HEK293 (cell line): Measurements from ENCODE around the gene DZIP1.
"Not testable (repeated sequence)": the region's sequence is repeated elsewhere in the genome, so short reads cannot be mapped to it uniquely, and the experiment has no call there.

Source experiments
- GLIS1 ChIP-seq: fragments of 450-650 bp; formaldehyde crosslinking; IDR thresholded peaks from 2 replicates; pipeline ENCODE4 v1.5.1; 2016; ENCODE audit warnings: missing biosample characterization, missing genetic modification characterization
- KLF16 ChIP-seq: fragments of 450-650 bp; formaldehyde crosslinking; IDR thresholded peaks from 2 replicates; pipeline ENCODE4 v1.5.1; 2017; ENCODE audit warnings: missing biosample characterization, missing genetic modification characterization
- PRDM1 ChIP-seq: fragments of 450-650 bp; formaldehyde crosslinking; IDR thresholded peaks from 2 replicates; pipeline ENCODE4; 2016; ENCODE audit warnings: missing biosample characterization, missing genetic modification characterization
- YY2 ChIP-seq: fragments of 450-650 bp; formaldehyde crosslinking; IDR thresholded peaks from 2 replicates; pipeline ENCODE4 v1.5.1; 2016; ENCODE audit warnings: missing biosample characterization, missing genetic modification characterization
- ZNF155 ChIP-seq: fragments of 450-650 bp; formaldehyde crosslinking; IDR thresholded peaks from 2 replicates; pipeline ENCODE4 v1.5.1; 2016; ENCODE audit warnings: missing biosample characterization, missing genetic modification characterization
- ZNF214 ChIP-seq: fragments of 450-650 bp; formaldehyde crosslinking; IDR thresholded peaks from 2 replicates; pipeline ENCODE4 v1.5.1; 2017; ENCODE audit warnings: missing biosample characterization, mild to moderate bottlenecking, missing genetic modification characterization, borderline replicate concordance
- ZNF274 ChIP-seq, 2 experiments: fragments of 200-500 bp in 1 of 2; fragments of 450-650 bp in 1 of 2; sonication (Bioruptor generic) in 1 of 2; formaldehyde crosslinking in 1 of 2; IDR thresholded peaks; 2 replicates each; pipeline versions ENCODE4 v1.5.1 to v1.6.1; 2014 to 2016; ENCODE audit warnings: borderline replicate concordance in 1 of 2, inconsistent platforms in 1 of 2, low read length in 1 of 2, missing biosample characterization in 1 of 2, missing genetic modification characterization in 1 of 2
- ZNF785 ChIP-seq: fragments of 450-650 bp; formaldehyde crosslinking; IDR thresholded peaks from 2 replicates; pipeline ENCODE4 v1.5.1; 2016; ENCODE audit warnings: missing biosample characterization, missing genetic modification characterization
- TF ChIP-seq, protein P1 (sequence below): fragments of 450-650 bp; formaldehyde crosslinking; IDR thresholded peaks from 2 replicates; pipeline ENCODE4 v1.5.1; 2016; ENCODE audit warnings: missing biosample characterization, missing genetic modification characterization
- TF ChIP-seq, protein P2 (sequence below): fragments of 450-650 bp; formaldehyde crosslinking; conservative IDR thresholded peaks from 2 replicates; pipeline ENCODE4 v1.5.1; 2016; ENCODE audit warnings: low read depth, missing biosample characterization, missing genetic modification characterization
- TF ChIP-seq, protein P3 (sequence below): fragments of 450-650 bp; formaldehyde crosslinking; IDR thresholded peaks from 2 replicates; pipeline ENCODE4 v1.5.1; 2016; ENCODE audit warnings: missing biosample characterization, missing genetic modification characterization
- TF ChIP-seq, protein P4 (sequence below): fragments of 450-650 bp; formaldehyde crosslinking; IDR thresholded peaks from 2 replicates; pipeline ENCODE4 v1.5.1; 2016; ENCODE audit warnings: missing biosample characterization, missing genetic modification characterization

DNA sequence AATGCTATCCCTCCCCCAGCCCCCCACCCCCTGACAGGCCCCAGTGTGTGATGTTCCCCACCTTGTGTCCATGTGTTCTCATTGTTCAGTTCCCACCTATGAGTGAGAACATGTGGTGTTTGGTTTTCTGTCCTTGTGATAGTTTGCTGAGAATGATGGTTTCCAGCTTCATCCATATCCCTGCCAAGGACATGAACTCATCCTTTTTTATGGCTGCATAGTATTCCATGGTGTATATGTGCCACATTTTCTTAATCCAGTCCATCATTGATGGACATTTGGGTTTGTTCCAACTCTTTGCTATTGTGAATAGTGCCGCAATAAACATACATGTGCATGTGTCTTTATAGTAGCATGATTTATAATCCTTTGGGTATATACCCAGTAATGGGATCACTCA lies 78.7 kb downstream of the DZIP1 start:
- TF ChIP-seq, protein P1, sequence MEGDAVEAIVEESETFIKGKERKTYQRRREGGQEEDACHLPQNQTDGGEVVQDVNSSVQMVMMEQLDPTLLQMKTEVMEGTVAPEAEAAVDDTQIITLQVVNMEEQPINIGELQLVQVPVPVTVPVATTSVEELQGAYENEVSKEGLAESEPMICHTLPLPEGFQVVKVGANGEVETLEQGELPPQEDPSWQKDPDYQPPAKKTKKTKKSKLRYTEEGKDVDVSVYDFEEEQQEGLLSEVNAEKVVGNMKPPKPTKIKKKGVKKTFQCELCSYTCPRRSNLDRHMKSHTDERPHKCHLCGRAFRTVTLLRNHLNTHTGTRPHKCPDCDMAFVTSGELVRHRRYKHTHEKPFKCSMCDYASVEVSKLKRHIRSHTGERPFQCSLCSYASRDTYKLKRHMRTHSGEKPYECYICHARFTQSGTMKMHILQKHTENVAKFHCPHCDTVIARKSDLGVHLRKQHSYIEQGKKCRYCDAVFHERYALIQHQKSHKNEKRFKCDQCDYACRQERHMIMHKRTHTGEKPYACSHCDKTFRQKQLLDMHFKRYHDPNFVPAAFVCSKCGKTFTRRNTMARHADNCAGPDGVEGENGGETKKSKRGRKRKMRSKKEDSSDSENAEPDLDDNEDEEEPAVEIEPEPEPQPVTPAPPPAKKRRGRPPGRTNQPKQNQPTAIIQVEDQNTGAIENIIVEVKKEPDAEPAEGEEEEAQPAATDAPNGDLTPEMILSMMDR (tag by site-specific recombination) = not testable (repeated sequence)
- not testable (repeated sequence) for TF ChIP-seq KLF16 (tag by site-specific recombination); YY2 (tag by site-specific recombination); ZNF155 (tag by site-specific recombination); ZNF785 (tag by site-specific recombination); GLIS1 (tag by site-specific recombination); ZNF214 (tag by site-specific recombination); ZNF274 (IDR thresholded peaks at IDR 0.05; ENCODE audit: low read length); ZNF274 (tag by site-specific recombination; IDR thresholded peaks at IDR 0.05; ENCODE audit: borderline replicate concordance); PRDM1
- TF ChIP-seq, protein P2, sequence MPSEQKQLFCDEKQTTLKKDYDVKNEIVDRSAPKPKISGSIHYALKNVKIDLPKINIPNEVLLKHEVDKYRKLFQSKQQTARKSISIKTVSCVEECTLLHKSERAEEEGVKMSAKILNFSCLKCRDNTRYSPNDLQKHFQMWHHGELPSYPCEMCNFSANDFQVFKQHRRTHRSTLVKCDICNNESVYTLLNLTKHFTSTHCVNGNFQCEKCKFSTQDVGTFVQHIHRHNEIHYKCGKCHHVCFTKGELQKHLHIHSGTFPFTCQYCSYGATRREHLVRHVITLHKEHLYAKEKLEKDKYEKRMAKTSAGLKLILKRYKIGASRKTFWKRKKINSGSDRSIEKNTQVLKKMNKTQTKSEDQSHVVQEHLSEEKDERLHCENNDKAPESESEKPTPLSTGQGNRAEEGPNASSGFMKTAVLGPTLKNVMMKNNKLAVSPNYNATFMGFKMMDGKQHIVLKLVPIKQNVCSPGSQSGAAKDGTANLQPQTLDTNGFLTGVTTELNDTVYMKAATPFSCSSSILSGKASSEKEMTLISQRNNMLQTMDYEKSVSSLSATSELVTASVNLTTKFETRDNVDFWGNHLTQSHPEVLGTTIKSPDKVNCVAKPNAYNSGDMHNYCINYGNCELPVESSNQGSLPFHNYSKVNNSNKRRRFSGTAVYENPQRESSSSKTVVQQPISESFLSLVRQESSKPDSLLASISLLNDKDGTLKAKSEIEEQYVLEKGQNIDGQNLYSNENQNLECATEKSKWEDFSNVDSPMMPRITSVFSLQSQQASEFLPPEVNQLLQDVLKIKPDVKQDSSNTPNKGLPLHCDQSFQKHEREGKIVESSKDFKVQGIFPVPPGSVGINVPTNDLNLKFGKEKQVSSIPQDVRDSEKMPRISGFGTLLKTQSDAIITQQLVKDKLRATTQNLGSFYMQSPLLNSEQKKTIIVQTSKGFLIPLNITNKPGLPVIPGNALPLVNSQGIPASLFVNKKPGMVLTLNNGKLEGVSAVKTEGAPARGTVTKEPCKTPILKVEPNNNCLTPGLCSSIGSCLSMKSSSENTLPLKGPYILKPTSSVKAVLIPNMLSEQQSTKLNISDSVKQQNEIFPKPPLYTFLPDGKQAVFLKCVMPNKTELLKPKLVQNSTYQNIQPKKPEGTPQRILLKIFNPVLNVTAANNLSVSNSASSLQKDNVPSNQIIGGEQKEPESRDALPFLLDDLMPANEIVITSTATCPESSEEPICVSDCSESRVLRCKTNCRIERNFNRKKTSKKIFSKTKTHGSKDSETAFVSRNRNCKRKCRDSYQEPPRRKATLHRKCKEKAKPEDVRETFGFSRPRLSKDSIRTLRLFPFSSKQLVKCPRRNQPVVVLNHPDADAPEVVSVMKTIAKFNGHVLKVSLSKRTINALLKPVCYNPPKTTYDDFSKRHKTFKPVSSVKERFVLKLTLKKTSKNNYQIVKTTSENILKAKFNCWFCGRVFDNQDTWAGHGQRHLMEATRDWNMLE (tag by site-specific recombination) = not testable (repeated sequence)
- TF ChIP-seq, protein P3, sequence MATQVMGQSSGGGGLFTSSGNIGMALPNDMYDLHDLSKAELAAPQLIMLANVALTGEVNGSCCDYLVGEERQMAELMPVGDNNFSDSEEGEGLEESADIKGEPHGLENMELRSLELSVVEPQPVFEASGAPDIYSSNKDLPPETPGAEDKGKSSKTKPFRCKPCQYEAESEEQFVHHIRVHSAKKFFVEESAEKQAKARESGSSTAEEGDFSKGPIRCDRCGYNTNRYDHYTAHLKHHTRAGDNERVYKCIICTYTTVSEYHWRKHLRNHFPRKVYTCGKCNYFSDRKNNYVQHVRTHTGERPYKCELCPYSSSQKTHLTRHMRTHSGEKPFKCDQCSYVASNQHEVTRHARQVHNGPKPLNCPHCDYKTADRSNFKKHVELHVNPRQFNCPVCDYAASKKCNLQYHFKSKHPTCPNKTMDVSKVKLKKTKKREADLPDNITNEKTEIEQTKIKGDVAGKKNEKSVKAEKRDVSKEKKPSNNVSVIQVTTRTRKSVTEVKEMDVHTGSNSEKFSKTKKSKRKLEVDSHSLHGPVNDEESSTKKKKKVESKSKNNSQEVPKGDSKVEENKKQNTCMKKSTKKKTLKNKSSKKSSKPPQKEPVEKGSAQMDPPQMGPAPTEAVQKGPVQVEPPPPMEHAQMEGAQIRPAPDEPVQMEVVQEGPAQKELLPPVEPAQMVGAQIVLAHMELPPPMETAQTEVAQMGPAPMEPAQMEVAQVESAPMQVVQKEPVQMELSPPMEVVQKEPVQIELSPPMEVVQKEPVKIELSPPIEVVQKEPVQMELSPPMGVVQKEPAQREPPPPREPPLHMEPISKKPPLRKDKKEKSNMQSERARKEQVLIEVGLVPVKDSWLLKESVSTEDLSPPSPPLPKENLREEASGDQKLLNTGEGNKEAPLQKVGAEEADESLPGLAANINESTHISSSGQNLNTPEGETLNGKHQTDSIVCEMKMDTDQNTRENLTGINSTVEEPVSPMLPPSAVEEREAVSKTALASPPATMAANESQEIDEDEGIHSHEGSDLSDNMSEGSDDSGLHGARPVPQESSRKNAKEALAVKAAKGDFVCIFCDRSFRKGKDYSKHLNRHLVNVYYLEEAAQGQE = not testable (repeated sequence)
- TF ChIP-seq, protein P4, sequence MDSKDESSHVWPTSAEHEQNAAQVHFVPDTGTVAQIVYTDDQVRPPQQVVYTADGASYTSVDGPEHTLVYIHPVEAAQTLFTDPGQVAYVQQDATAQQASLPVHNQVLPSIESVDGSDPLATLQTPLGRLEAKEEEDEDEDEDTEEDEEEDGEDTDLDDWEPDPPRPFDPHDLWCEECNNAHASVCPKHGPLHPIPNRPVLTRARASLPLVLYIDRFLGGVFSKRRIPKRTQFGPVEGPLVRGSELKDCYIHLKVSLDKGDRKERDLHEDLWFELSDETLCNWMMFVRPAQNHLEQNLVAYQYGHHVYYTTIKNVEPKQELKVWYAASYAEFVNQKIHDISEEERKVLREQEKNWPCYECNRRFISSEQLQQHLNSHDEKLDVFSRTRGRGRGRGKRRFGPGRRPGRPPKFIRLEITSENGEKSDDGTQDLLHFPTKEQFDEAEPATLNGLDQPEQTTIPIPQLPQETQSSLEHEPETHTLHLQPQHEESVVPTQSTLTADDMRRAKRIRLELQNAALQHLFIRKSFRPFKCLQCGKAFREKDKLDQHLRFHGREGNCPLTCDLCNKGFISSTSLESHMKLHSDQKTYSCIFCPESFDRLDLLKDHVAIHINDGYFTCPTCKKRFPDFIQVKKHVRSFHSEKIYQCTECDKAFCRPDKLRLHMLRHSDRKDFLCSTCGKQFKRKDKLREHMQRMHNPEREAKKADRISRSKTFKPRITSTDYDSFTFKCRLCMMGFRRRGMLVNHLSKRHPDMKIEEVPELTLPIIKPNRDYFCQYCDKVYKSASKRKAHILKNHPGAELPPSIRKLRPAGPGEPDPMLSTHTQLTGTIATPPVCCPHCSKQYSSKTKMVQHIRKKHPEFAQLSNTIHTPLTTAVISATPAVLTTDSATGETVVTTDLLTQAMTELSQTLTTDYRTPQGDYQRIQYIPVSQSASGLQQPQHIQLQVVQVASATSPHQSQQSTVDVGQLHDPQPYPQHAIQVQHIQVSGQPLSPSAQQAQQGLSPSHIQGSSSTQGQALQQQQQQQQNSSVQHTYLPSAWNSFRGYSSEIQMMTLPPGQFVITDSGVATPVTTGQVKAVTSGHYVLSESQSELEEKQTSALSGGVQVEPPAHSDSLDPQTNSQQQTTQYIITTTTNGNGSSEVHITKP = not testable (repeated sequence)
